NT2/D1 (cell line): ENCODE data around the gene POU3F2.

ENCODE experiments used
- DNase-seq: peaks from one replicate; pipeline ENCODE4 v3.0.0-alpha.2; 2011; ENCODE audit warnings: low read depth, low spot score
- H3K27me3 ChIP-seq: 2 replicates; pipeline ENCODE4 v1.6.0; 2011; ENCODE audit warnings: mild to moderate bottlenecking; ENCODE audit not compliant: insufficient read length, insufficient read depth
- H3K36me3 ChIP-seq: 2 replicates; pipeline ENCODE4 v1.6.1; 2011; ENCODE audit warnings: mild to moderate bottlenecking, low read length, mixed read lengths; ENCODE audit not compliant: insufficient read depth, insufficient read length
- H3K4me1 ChIP-seq: 2 replicates; pipeline ENCODE4 v1.5.1; 2011; ENCODE audit not compliant: insufficient read depth, insufficient read length
- H3K4me3 ChIP-seq: 2 replicates; pipeline ENCODE4 v1.5.1; 2011; ENCODE audit warnings: low read depth; ENCODE audit not compliant: insufficient read length
- H3K9ac ChIP-seq: 2 replicates; pipeline ENCODE4 v1.6.0; 2011; ENCODE audit warnings: low read depth; ENCODE audit not compliant: insufficient read length
- H3K9me3 ChIP-seq: 2 replicates; pipeline ENCODE4 v1.5.1; 2011; ENCODE audit warnings: mild to moderate bottlenecking, low read length; ENCODE audit not compliant: insufficient read depth
- SUZ12 ChIP-seq: IDR thresholded peaks from 2 replicates; pipeline ENCODE4 v1.6.1; 2011; ENCODE audit not compliant: insufficient read length, insufficient read depth; ENCODE audit errors: extremely low read depth
- YY1 ChIP-seq: IDR thresholded peaks from 2 replicates; pipeline ENCODE4 v1.6.1; 2011; ENCODE audit not compliant: insufficient read length, insufficient read depth
- ZNF274 ChIP-seq: IDR thresholded peaks from 2 replicates; pipeline ENCODE4 v1.6.1; 2011; ENCODE audit warnings: mild to moderate bottlenecking, low read depth, low read length

The POU3F2 gene

DNA sequence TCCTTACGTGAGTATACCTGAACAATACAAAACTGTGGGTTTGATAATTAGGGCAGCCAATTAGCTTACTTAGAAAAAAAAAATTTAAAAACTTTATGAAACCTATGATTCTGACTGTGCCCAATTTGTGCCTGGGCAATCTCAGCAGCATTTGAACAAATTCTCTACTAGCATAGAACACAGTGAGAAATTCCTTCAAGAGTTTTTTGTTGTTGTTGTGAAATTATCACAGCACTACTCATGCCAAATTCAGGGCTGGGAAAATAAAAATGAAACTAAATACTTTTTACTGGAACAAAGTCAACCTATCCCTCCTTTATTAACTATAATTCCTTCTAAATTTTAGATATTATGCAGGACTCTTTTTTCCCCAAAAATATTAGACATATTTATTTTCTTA, 42.9 kb downstream of the POU3F2 start:
- no peaks in the 10 kb centered on the region for H3K36me3 ChIP-seq
- H3K4me1 ChIP-seq = no peaks in the 10 kb centered on the region
- no peaks in the 10 kb centered on the region for H3K9me3 ChIP-seq
- DNase-seq = no peak
- TF ChIP-seq YY1 = no peak
- no peak for TF ChIP-seq SUZ12
- no peak for TF ChIP-seq ZNF274
- no peaks in the 10 kb centered on the region for H3K27me3 ChIP-seq
- H3K4me3 ChIP-seq = no peak overlapping the region
- H3K9ac ChIP-seq = no peak overlapping the region

DNA sequence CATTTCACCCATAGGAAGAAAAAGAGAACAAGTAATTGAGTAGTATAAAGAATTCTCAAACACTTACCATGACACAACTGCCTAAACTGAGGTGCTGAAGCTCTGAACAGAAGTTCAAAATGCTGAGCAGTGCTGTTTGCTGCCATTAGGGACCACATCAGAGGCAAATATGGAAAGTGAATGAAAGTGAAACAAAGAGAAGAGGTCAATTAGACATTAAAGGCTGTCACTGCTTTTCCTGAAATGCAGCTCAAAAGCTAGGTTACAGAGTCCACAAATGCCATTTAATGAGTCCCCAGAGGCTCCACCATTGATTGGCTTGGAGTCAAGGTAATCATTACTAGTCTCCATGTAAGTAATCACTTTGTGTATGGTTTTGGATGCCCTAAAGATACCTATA, 46.1 kb downstream of the POU3F2 start:
- no peak for DNase-seq
- Histone ChIP-seq H3K4me1 (no peaks in the 10 kb centered on the region), H3K9me3 (no peaks in the 10 kb centered on the region), H3K27me3 (no peaks in the 10 kb centered on the region), H3K36me3 (no peaks in the 10 kb centered on the region), H3K4me3 (no peak overlapping the region), H3K9ac (no peak overlapping the region)
- TF ChIP-seq YY1 = no peak
- no peak for TF ChIP-seq SUZ12
- TF ChIP-seq ZNF274 = no peak

GRCh38 chr6:98885330-98885729, 51.0 kb downstream of the POU3F2 start:
- H3K9me3 ChIP-seq = no peaks in the 10 kb centered on the region
- no peaks in the 10 kb centered on the region for H3K4me1 ChIP-seq
- no peak for DNase-seq
- H3K27me3 ChIP-seq = no peaks in the 10 kb centered on the region
- H3K36me3 ChIP-seq = no peaks in the 10 kb centered on the region
- no peak overlapping the region for H3K4me3 ChIP-seq
- TF ChIP-seq SUZ12 (no peak), ZNF274 (no peak), YY1 (no peak)
- no peak overlapping the region for H3K9ac ChIP-seq

GRCh38 chr6:98887650-98888049, 53.3 kb downstream of the POU3F2 start:
- no peak for DNase-seq
- Histone ChIP-seq H3K9ac (no peak overlapping the region), H3K27me3 (no peaks in the 10 kb centered on the region), H3K4me1 (no peaks in the 10 kb centered on the region), H3K9me3 (no peaks in the 10 kb centered on the region), H3K4me3 (no peak overlapping the region), H3K36me3 (no peaks in the 10 kb centered on the region)
- TF ChIP-seq ZNF274 (no peak), SUZ12 (no peak), YY1 (no peak)
